Esophagus muscularis mucosa (tissue), 4 donors: ENCODE measurements around the gene ATP6V1F. TPM values are rescaled to one million over a fixed set of nuclear protein-coding genes. Genes with fewer than 3 reads are reported as not detected.
A peak's percentile ranks its signal among the peaks of the same experiment; 100 is the strongest.

Experiments used
- DNase-seq: peaks from one replicate; pipeline ENCODE4 v3.0.0-alpha.2; 2017; ENCODE audit errors: extremely low spot score
- H3K27ac ChIP-seq, 4 donors: fragments of 200-600 bp; sonication (generic); replicated peaks in 1 of 4; 1 replicate in 3 of 4; 2 replicates in 1 of 4; pipeline ENCODE4 v1.5.1; 2016 to 2019; ENCODE audit warnings: mild to moderate bottlenecking in 1 of 4
- H3K27me3 ChIP-seq, 4 donors: fragments of 200-600 bp; sonication (generic); one replicate each; pipeline versions ENCODE4 v1.5.1 to v1.6.0; 2016 to 2019
- H3K36me3 ChIP-seq, 4 donors: fragments of 200-600 bp; sonication (generic); one replicate each; pipeline ENCODE4 v1.5.1; 2016 to 2019
- H3K4me1 ChIP-seq, 4 donors: fragments of 200-600 bp; sonication (generic); one replicate each; pipeline ENCODE4 v1.5.1; 2016 to 2019
- H3K4me3 ChIP-seq, 4 donors: fragments of 200-600 bp; sonication (generic); 1 replicate in 2 of 4; 2 replicates in 2 of 4; pipeline ENCODE4 v1.5.1; 2016 to 2019; ENCODE audit warnings: mild to moderate bottlenecking in 4 of 4, moderate library complexity in 1 of 4
- H3K9me3 ChIP-seq, 4 donors: fragments of 200-600 bp; sonication (generic); 1 replicate in 3 of 4; 2 replicates in 1 of 4; pipeline ENCODE4 v1.5.1; 2016 to 2019
- EP300 ChIP-seq: sonication (generic); formaldehyde crosslinking; IDR thresholded peaks from one replicate; pipeline ENCODE4 v1.6.1; 2017; ENCODE audit warnings: antibody characterized with exemption
- POLR2A ChIP-seq: fragments of 450-650 bp; IDR thresholded peaks from one replicate; pipeline ENCODE4 v1.6.1; 2017; ENCODE audit warnings: antibody characterized with exemption, moderate library complexity, mild to moderate bottlenecking, low read depth
- POLR2AphosphoS5 ChIP-seq, 2 donors: sonication (generic); formaldehyde crosslinking; IDR thresholded peaks; one replicate each; pipeline ENCODE4 v1.6.1; 2017; ENCODE audit warnings: antibody characterized with exemption in 2 of 2
- WGBS: methylation state at CpG from one replicate; pipeline ENCODE4 v1.1.5; 2018; 5-methylcytosine and 5-hydroxymethylcytosine counted together
- intact Hi-C: fragments of 100-400 bp; cut with DNase I; formaldehyde crosslinking; loops from one replicate; pipeline ENCODE4 v1.15.1; 2023
- total RNA-seq, 4 donors: library from RNA; depleted of rRNA; stranded (reverse); fragments of >200 nt; gene quantifications; one replicate each; pipeline versions ENCODE4 v1.1.0 to v1.2.1, GENCODE V29; 2016
- TF ChIP-seq, protein P1 (sequence below), 3 experiments: fragments of 200-600 bp in 2 of 3; fragments of 450-650 bp in 1 of 3; sonication (generic) in 2 of 3; IDR thresholded peaks; one replicate each; pipeline ENCODE4 v1.5.1; 2017 to 2019; ENCODE audit warnings: antibody characterized with exemption in 3 of 3, mild to moderate bottlenecking in 2 of 3, moderate library complexity in 1 of 3

ATP6V1F gene
- total RNA-seq, 4 donors from 2014 or later: 74.3 to 108 (median 91.9) TPM

DNA sequence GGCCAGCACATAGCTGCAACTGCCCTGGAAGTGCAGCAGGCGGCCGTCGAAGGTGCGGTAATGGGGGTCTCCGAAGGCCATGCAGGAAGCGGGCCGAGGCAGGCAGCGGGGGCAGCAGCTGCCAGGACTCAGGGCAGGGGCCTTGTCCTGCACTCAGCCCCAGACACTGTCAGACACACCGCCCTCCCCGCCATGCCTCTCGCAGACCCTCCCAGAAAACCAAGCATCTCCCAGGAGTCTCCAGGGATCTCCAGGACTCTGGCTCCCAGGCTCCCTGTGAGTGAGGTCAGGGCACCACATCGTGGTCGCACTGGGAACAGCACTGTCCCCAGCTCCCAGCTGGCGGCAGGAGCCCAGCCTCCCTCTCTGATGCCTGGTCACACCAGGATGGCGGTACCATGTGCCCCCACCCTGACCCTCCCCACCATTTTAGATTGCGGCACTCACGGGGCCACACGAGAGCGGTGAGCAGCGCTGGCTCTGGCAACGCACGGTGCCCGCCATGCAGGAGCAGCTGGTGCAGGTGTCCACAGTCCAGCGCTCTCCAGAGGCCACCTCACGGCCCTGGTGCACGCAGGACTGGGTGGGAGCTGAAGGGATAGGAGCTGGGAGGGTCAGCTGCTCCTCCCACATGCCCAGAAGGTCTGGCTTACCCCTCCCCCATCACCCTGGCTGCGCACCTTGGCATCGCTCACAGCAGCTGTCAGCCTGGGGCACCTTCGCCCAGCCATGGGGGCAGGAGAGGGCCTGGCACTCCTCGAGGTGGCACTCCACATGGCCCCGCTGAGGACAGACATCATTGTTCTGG lies 17.5 kb downstream of the ATP6V1F start:
- Histone ChIP-seq H3K27ac (no peak overlapping the region), H3K27me3 (peaks cover 0 to 8% (median 0%) of the 10 kb centered on the region in 4 donors), H3K9me3 (no peaks in the 10 kb centered on the region), H3K4me3 (no peak overlapping the region), H3K4me1 (peaks cover 0 to 16% (median 12%) of the 10 kb centered on the region in 4 donors), H3K36me3 (no peaks in the 10 kb centered on the region)
- intact Hi-C loops: loop anchor here (5.0 to 10.0 kb wide), 4 partner anchors 88 to 403 kb away; partner anchors contain the start of genes CALU, CCDC136 and METTL2B
- WGBS: 46% methylated on average over 9 of the region's 31 CpGs
- no peak for DNase-seq
- TF ChIP-seq, protein P1, sequence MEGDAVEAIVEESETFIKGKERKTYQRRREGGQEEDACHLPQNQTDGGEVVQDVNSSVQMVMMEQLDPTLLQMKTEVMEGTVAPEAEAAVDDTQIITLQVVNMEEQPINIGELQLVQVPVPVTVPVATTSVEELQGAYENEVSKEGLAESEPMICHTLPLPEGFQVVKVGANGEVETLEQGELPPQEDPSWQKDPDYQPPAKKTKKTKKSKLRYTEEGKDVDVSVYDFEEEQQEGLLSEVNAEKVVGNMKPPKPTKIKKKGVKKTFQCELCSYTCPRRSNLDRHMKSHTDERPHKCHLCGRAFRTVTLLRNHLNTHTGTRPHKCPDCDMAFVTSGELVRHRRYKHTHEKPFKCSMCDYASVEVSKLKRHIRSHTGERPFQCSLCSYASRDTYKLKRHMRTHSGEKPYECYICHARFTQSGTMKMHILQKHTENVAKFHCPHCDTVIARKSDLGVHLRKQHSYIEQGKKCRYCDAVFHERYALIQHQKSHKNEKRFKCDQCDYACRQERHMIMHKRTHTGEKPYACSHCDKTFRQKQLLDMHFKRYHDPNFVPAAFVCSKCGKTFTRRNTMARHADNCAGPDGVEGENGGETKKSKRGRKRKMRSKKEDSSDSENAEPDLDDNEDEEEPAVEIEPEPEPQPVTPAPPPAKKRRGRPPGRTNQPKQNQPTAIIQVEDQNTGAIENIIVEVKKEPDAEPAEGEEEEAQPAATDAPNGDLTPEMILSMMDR (IDR thresholded peaks at IDR 0.05): peak; percentile 79 to 94 (median 91)
- TF ChIP-seq EP300: no peak
- TF ChIP-seq POLR2AphosphoS5 (IDR thresholded peaks at IDR 0.05): peak in 1 of 2 donors; percentile 52

DNA sequence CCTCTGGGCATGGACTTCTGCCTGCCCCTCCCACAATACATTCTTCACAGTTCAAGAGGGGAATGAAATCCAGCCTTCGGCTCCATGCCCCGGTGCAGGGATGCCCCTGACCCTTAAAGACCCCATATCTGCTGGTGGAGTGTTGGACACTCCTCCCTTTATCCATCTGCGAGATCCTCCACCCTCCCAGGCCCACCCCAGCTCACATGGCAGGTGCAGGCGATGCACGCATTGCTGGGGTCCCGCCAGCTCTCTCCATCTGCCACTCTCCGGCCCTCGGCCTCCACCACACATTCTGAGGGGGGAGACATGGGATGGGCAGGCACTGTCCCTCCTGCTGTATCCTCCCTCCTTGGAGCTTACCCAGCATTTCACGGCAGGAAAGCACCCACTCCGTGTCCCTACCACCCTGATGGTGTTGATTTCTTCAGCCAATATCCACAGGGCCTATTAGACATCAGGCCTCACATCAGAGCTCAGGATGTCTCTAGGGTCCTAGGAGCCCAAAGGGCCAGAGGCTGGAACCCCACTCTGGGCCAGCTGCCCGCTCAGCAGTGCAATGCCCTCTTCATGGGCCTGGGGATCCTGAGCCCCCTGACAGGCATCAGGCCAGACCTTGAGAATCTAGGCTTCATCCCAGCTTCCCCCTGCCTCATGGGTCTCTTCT lies 18.3 kb downstream of the ATP6V1F start:
- Histone ChIP-seq H3K27me3 (peaks cover 0 to 16% (median 0%) of the 10 kb centered on the region in 4 donors), H3K9me3 (no peaks in the 10 kb centered on the region), H3K27ac (no peak overlapping the region), H3K4me3 (no peak overlapping the region), H3K4me1 (peaks cover 0 to 16% (median 12%) of the 10 kb centered on the region in 4 donors), H3K36me3 (no peaks in the 10 kb centered on the region)
- intact Hi-C loops: loop anchor here (5.0 kb wide), 3 partner anchors 89 to 404 kb away; partner anchors contain the start of genes CCDC136 and METTL2B
- DNase-seq: no peak
- WGBS: 80% methylated on average over 11 of the region's 11 CpGs
- TF ChIP-seq, protein P1 (IDR thresholded peaks at IDR 0.05): no peak
- TF ChIP-seq POLR2A: no peak
- TF ChIP-seq EP300: no peak
- TF ChIP-seq POLR2AphosphoS5 (IDR thresholded peaks at IDR 0.05): no peak

DNA sequence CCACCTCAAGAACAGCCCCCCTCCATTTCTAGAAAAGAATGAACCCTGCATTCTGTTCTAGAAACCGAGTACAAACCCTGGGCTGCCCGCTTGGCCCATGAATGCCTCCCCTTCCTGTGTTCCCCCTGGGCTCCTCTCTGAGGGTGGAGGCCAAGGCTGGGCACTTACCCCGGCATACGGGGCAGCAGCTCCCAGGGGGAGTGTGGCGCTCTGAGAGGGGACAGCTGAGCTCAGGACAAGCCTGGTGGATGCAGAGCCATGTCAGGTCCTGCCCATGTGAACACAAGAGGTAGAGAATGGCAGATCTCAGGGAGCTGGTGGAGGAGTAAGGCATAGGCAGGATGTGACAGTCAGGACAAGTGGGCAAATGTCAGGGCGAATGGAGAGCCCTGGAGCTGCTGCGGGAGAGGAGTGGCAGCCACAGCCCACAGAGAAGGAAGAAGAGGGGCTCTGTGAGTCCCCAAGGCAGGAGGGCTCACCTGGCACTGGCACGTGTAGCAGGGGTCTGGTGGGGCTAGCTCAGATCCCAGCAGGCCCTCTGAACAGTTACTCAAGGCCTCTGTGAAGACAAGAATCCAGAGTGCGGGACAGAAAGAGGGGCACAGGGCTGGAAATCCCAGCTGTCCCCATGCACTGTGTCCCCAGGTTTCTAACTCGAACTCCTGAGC lies 18.9 kb downstream of the ATP6V1F start:
- Histone ChIP-seq H3K36me3 (no peaks in the 10 kb centered on the region), H3K27ac (no peak overlapping the region), H3K9me3 (no peaks in the 10 kb centered on the region), H3K4me3 (no peak overlapping the region), H3K27me3 (peaks cover 0 to 22% (median 0%) of the 10 kb centered on the region in 4 donors), H3K4me1 (peaks cover 0 to 16% (median 12%) of the 10 kb centered on the region in 4 donors)
- 88% methylated on average over 7 of the region's 10 CpGs for WGBS
- intact Hi-C loops: loop anchor here (5.0 kb wide), 3 partner anchors 89 to 404 kb away; partner anchors contain the start of genes CCDC136 and METTL2B
- no peak for DNase-seq
- no peak for TF ChIP-seq POLR2AphosphoS5 (IDR thresholded peaks at IDR 0.05)
- TF ChIP-seq, protein P1 (IDR thresholded peaks at IDR 0.05): no peak
- no peak for TF ChIP-seq EP300
- no peak for TF ChIP-seq POLR2A

DNA sequence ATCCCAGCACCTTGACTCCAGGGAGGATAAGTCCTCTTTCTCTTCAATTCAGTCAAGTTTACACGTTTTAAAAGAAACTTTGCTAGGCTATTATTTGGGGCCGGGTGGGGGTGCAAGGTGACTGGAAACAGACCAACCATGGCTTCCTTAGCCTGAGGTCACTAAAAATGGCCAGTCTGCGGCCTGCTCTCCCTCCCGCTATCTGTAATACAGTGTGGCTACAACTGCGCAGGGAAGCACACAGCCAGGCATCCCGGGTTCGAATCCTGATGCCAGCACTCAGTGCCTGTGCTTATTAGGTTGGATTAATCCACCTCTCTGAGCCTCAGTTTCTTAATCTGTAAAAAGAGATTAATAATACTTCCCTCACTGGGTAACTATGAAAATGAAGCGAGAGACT lies 19.5 kb downstream of the ATP6V1F start:
- no peak overlapping the region for H3K27ac ChIP-seq
- intact Hi-C loops: loop anchor here (5.0 kb wide), 3 partner anchors 90 to 405 kb away; partner anchors contain the start of genes CCDC136 and METTL2B

More for the DNA sequence above, 19.5 kb downstream of the ATP6V1F start:
- H3K4me3 ChIP-seq: no peak overlapping the region
- WGBS: 84% methylated on average over 8 of the region's 8 CpGs
- H3K9me3 ChIP-seq: no peaks in the 10 kb centered on the region
- H3K36me3 ChIP-seq: no peaks in the 10 kb centered on the region
- peaks cover 0 to 28% (median 0%) of the 10 kb centered on the region in 4 donors for H3K27me3 ChIP-seq
- DNase-seq: no peak
- H3K4me1 ChIP-seq: peaks cover 0 to 16% (median 12%) of the 10 kb centered on the region in 4 donors
- TF ChIP-seq EP300 (no peak), POLR2AphosphoS5 (IDR thresholded peaks at IDR 0.05) (no peak), POLR2A (no peak)
- TF ChIP-seq, protein P1 (IDR thresholded peaks at IDR 0.05): no peak
